HG03025 (cell line): ENCODE data around the gene SLC49A4.
"Not testable (repeated sequence)": the region's sequence is repeated elsewhere in the genome, so short reads cannot be mapped to it uniquely, and the experiment has no call there.

Source experiments
- ATAC-seq: cut with Tn5 transposase; IDR thresholded peaks from one replicate; pipeline ENCODE4 v1.9.1; 2021; ENCODE audit warnings: mild to moderate bottlenecking, moderate library complexity; ENCODE audit not compliant: unreplicated experiment, low FRiP score

Gene SLC49A4

GRCh38 chr3:122794779-122795673 is at the start of gene SLC49A4:
SLC49A4 (plus strand) TSS chr3:122795069; CDS start chr3:122795193, 124 bp downstream.
- ATAC-seq: peak; percentile 72

GRCh38 chr3:122745369-122746021 is 49.4 kb upstream of the SLC49A4 start:
- no peak for ATAC-seq

DNA sequence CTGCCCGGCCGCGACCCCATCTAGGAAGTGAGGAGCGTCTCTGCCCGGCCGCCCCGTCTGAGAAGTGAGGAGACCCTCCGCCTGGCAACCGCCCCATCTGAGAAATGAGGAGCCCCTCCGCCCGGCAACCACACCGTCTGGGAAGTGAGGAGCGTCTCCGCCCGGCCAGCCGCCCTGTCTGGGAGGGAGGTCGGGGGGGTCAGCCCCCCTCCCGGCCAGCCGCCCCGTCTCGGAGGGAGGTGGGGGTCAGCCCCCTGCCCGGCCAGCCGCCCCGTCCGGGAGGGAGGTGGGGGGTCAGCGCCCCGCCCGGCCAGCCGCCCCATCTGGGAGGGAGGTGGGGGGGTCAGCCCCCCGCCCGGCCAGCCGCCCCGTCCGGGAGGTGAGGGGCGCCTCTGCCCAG is 47.6 kb upstream of the SLC49A4 start:
- ATAC-seq: not testable (repeated sequence)

- ATAC-seq: no peak
Observed at GRCh38 chr3:122748347-122748746, 46.5 kb upstream of the SLC49A4 start.

DNA sequence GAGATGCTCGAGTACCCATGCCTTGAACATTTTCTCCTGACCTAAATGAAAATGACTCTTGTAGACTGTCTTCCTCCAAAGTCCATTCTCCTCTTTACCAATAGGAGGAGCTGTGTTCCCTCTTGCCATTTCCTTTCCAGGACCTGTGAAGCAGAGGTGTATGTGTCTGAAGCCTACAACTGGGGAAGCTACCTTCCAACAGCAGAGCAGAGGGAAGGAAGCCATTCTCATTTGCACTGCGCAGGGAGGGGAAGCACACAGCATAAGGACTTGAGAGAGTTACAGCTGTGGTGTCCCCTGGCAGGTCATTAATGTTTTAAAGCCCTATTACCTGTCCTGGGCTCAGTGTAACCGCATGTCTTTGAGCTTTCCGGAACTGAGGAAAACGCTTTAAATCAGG is 39.9 kb upstream of the SLC49A4 start:
- no peak for ATAC-seq

DNA sequence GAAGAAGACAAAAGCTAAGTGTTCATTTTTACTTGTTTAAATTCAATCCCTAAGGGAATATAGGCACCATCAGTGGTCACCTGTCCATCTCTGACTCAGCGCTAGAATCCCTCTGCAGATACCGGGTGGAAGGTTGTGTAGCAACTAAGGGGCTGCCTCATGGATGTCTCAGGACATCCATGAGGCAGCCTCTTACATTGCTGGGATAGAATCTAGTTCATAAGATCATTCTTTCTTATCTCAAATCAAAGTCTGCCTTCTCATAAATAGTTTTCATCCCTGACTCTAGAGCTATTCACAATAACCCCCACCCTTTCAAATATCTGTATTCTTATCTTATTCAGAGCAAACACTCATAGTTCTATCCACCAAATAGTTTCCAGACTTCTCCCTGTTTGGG is 39.4 kb upstream of the SLC49A4 start:
- no peak for ATAC-seq

DNA sequence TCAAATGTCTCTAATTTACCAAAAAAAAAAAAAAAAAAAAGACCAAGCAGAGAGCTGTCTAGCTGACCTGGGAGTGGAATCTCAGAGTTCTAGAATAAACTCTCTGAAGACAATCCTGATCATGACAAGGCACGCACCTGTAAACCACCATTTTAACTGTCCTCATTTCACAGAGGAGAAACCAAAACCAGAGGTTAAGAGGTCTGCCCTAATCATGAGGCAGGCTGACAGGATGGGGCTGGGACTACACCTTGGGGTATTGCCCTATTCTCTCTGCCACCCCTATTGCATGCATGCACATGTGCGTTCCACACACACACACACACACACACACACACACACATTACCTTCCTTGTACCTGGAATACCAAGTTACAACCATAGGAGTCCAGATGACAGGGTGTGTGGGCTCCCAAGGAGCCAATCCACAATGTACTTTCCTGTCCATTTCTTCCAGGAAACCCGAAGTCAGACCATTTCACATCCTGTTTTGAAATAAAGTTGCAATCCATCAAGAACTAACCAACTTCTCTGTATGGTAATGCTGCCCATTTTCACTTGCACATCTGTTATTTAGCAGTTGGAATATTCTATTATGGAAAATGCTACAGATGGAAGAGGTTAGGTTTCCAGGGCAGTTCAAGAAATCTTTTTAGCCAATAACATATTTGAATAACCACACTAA is 35.9 kb upstream of the SLC49A4 start:
- ATAC-seq: no peak

GRCh38 chr3:122760453-122761271 is 34.2 kb upstream of the SLC49A4 start:
- ATAC-seq: no peak

- ATAC-seq: no peak
Observed at GRCh38 chr3:122766430-122766829, 28.4 kb upstream of the SLC49A4 start.

- no peak for ATAC-seq
Observed at GRCh38 chr3:122767540-122768372, 27.1 kb upstream of the SLC49A4 start.

GRCh38 chr3:122770521-122771202 is 24.2 kb upstream of the SLC49A4 start:
- no peak for ATAC-seq

GRCh38 chr3:122772827-122773226 is 22.0 kb upstream of the SLC49A4 start:
- ATAC-seq: no peak

DNA sequence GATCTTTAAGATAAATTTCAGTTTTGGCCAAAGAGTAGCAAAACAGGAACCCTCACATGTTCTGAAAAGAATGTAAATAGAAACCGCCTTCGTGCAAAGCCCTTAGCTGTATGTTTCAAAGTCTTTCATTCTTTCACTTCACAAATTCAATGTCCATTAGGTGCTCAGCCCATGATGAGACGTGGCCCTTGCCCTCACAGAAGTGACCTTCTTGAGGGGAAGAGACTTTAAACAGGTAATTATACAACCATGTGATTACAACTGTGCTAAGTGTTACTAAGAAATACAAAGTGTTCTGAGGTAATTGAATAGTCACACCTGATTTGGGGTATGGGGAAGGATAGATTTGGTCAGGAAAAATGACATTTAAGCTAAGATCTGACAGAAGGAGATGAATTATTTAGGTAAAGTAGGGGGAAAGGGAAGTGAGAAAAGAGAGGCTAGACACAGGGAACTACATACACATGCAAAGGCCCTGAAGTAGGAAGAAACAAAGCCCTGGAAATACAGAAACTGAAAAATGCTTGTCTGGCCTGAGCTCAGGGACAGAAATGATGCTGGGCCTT is 20.8 kb upstream of the SLC49A4 start:
- ATAC-seq: no peak

DNA sequence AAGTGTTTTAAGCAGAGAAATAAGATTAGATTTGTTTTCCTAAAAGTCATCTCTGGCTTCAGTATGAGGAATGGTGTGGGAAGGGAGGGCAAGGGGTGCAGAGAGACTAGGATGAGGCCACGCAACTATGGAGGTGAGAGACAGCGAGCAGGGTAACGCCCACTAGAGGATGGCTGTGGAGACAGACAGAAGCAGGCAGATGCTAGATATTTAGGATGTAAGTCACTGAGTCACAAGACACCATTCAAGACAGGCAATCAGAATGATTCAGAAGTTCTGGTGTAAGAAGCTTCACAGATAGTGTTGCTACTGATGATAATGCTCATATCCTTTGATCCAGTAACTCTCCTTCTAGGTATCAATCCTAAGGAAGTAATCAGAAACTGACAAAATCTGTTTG is 20.3 kb upstream of the SLC49A4 start:
- ATAC-seq: no peak

- ATAC-seq: no peak
Observed at GRCh38 chr3:122776675-122777468, 18.0 kb upstream of the SLC49A4 start.

GRCh38 chr3:122777563-122777962 is 17.3 kb upstream of the SLC49A4 start:
- ATAC-seq: no peak

- no peak for ATAC-seq
Observed at GRCh38 chr3:122782804-122783203, 12.1 kb upstream of the SLC49A4 start.

GRCh38 chr3:122784436-122784835 is 10.4 kb upstream of the SLC49A4 start:
- ATAC-seq: no peak
